Cardiac fibroblast (primary cell): ENCODE data around the gene ACOXL.

Experiments used
- DNase-seq, 2 donors: peaks; one replicate each; pipeline versions ENCODE4 v3.0.0 to v3.0.0-alpha.2; 2010; ENCODE audit warnings: low read depth in 2 of 2
- H3K4me3 ChIP-seq, 2 donors: replicated peaks in 1 of 2; 1 replicate in 1 of 2; 2 replicates in 1 of 2; pipeline ENCODE4 v1.5.1; 2011; ENCODE audit warnings: low read depth in 2 of 2, low read length in 2 of 2, mild to moderate bottlenecking in 2 of 2, moderate library complexity in 1 of 2
- TF ChIP-seq, protein P1 (sequence below): IDR thresholded peaks from one replicate; pipeline ENCODE4 v1.5.1; 2011; ENCODE audit warnings: low read depth, mild to moderate bottlenecking, low read length, inconsistent platforms

ACOXL gene

DNA sequence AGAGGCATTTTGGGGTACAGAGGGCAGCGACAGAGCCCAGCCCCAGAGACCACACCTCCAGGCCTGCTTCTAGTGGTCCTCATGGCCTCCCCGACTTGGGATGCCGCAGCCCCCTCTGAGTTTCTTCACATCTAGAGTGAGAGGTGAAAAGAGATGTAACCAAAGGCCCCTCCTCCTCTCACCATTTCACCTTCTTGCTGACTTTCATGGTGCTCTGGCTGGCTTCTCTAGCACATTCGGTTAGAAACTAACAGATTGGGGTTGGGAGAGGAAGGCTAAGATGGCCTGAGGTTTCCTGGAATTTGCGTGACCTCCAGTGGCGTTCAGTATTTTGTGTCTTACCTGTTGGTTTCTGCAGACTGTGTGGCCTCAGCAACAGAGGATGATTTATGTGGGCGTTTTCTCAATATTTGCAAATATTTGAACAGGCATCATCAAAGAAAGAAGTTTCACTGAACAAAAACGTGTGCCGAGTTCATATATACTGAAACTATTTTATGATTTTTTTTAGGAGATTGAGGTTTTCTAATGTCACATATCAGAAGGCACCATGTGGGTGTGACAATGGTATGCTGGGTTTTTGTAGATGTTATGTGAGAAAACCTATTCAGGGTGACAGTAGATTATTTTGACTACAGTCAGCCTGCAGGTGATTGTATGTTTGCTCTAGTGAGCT is 318.5 kb downstream of the ACOXL start:
- DNase-seq = no peak
- TF ChIP-seq, protein P1, sequence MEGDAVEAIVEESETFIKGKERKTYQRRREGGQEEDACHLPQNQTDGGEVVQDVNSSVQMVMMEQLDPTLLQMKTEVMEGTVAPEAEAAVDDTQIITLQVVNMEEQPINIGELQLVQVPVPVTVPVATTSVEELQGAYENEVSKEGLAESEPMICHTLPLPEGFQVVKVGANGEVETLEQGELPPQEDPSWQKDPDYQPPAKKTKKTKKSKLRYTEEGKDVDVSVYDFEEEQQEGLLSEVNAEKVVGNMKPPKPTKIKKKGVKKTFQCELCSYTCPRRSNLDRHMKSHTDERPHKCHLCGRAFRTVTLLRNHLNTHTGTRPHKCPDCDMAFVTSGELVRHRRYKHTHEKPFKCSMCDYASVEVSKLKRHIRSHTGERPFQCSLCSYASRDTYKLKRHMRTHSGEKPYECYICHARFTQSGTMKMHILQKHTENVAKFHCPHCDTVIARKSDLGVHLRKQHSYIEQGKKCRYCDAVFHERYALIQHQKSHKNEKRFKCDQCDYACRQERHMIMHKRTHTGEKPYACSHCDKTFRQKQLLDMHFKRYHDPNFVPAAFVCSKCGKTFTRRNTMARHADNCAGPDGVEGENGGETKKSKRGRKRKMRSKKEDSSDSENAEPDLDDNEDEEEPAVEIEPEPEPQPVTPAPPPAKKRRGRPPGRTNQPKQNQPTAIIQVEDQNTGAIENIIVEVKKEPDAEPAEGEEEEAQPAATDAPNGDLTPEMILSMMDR = no peak
- no peak overlapping the region for H3K4me3 ChIP-seq

- no peak overlapping the region for H3K4me3 ChIP-seq
- DNase-seq = no peak
- TF ChIP-seq, protein P1 = no peak
These were observed 320.2 kb downstream of the ACOXL start for GRCh38 chr2:111052621-111053020.

DNA sequence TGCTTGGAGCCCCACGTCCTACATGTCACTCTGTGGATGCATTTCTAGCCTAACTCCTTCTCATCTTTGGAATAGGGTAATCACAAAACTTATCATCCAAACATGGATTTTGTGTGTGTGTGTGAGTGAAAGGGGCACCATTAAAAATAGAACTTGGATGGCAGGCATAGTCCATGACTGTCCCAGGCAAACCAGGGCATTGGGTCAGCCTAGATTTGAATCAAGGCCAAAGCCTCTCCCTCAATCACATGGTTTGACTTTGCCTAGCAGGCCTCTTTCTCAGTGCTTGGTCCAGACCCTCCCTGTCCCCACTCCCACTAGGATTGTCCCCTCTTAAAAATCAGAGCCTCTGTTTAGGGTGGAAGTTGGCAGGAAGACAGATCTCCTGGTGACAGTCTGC is 320.9 kb downstream of the ACOXL start:
- no peak for DNase-seq
- TF ChIP-seq, protein P1 = no peak
- no peak overlapping the region for H3K4me3 ChIP-seq

DNA sequence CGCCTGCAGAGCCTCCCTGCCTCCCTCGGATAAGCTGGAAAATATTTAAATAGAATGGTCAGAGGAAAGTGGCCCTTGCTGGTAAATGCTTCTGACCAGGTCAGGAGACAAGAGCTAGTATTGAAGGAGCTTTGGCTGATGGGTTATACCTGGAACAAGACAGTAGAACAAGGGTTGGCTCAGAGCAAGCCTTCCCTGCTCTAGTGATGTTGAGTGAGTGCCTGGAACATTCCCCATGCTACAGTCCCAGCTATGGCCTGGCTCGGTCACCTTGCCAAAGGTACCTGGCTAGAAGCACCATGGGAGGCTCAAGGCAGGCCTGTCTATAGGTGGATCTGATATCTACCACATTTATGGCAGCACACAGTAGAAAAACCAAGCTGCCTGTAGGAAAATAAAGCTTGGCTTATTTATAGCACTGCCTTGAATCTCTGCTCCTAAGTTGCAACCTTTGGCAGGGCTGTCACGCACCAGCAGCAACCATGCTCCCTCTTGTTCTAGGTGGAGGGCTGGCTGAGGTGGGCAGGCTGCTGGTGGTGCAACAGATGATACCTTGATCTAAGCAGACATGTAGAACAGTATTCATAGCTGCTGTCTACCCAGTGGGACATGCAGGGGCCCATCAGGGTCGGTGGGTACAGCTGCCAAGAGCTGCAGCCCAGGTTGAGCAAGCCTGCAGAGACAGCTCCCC is 321.6 kb downstream of the ACOXL start:
- DNase-seq = no peak
- TF ChIP-seq, protein P1 = no peak
- H3K4me3 ChIP-seq = no peak overlapping the region

GRCh38 chr2:111054791-111055691 is 322.7 kb downstream of the ACOXL start:
- H3K4me3 ChIP-seq = no peak overlapping the region
- TF ChIP-seq, protein P1 = no peak
- DNase-seq = no peak

- DNase-seq = no peak
- H3K4me3 ChIP-seq = no peak overlapping the region
- TF ChIP-seq, protein P1 = no peak
These were observed 323.4 kb downstream of the ACOXL start for GRCh38 chr2:111055735-111056134.
